ENCODE results near the gene LPP. TPM values are rescaled to one million over a fixed set of nuclear protein-coding genes. Genes with fewer than 3 reads are reported as not detected.
A peak's percentile ranks its signal among the peaks of the same experiment; 100 is the strongest.

Gene LPP
- total and polyA plus RNA-seq, 2 of the 13 experiments (the other 11 are each of a cell fraction or from before 2014, with no cell fraction given): 19.2 to 29.9 TPM

GRCh38 chr3:188772886-188773285, 618.9 kb downstream of the LPP start (continued):
- no peak for TF ChIP-seq FOXA1 (IDR thresholded peaks at IDR 0.05)
- TF ChIP-seq FOXA1 (CRISPR knock-in tag; IDR thresholded peaks at IDR 0.05): peak; percentile 44; the same call in 1 of the 2 replicates
- no peak for TF ChIP-seq NRL (CRISPR knock-in tag; IDR thresholded peaks at IDR 0.05; ENCODE audit: borderline replicate concordance)
- no peak for TF ChIP-seq ZNF816 (CRISPR knock-in tag; IDR thresholded peaks at IDR 0.05; ENCODE audit: borderline replicate concordance)
- TF ChIP-seq FOSL2 (CRISPR knock-in tag; IDR thresholded peaks at IDR 0.05): peak; percentile 81
- no peak for TF ChIP-seq GPBP1L1 (CRISPR knock-in tag; IDR thresholded peaks at IDR 0.05)
- TF ChIP-seq ARID3A (IDR thresholded peaks at IDR 0.05; ENCODE audit: low read depth, low read length): no peak
- no peak for TF ChIP-seq TFDP1 (CRISPR knock-in tag; IDR thresholded peaks at IDR 0.05; ENCODE audit: borderline replicate concordance)
- TF ChIP-seq FOXA3 (CRISPR knock-in tag; IDR thresholded peaks at IDR 0.05): peak; percentile 33; the same call in 1 of the 2 replicates
- TF ChIP-seq SOX5 (CRISPR knock-in tag; IDR thresholded peaks at IDR 0.05; ENCODE audit: borderline replicate concordance): no peak
- TF ChIP-seq GATAD2A (CRISPR knock-in tag; IDR thresholded peaks at IDR 0.05): 0 out of 2 replicates have a peak, but pooled peaks have one; percentile 36
- no peak for TF ChIP-seq RARG (CRISPR knock-in tag; IDR thresholded peaks at IDR 0.05; ENCODE audit: low read depth)
- TF ChIP-seq ZMAT5 (CRISPR knock-in tag; IDR thresholded peaks at IDR 0.05; ENCODE audit: borderline replicate concordance, low read depth): no peak
- no peak for TF ChIP-seq FOXO1 (CRISPR knock-in tag; IDR thresholded peaks at IDR 0.05)
- TF ChIP-seq MIXL1 (CRISPR knock-in tag; IDR thresholded peaks at IDR 0.05): no peak
- TF ChIP-seq ZFP91 (CRISPR knock-in tag; IDR thresholded peaks at IDR 0.05; ENCODE audit: borderline replicate concordance): no peak
- TF ChIP-seq ZBTB39 (CRISPR knock-in tag; IDR thresholded peaks at IDR 0.05): no peak
- TF ChIP-seq GMEB1 (CRISPR knock-in tag; IDR thresholded peaks at IDR 0.05; ENCODE audit: borderline replicate concordance): no peak
- no peak for TF ChIP-seq HOXA3 (CRISPR knock-in tag; IDR thresholded peaks at IDR 0.05)
- TF ChIP-seq EP300 (IDR thresholded peaks at IDR 0.05; ENCODE audit: low read depth in 2 of 2, low read length in 2 of 2): peak in 1 of 2 experiments; percentile 46; a peak in 1 of 4 replicates
- TF ChIP-seq EP300 (CRISPR knock-in tag; IDR thresholded peaks at IDR 0.05; ENCODE audit: borderline replicate concordance): no peak
- TF ChIP-seq ZNF549 (CRISPR knock-in tag; IDR thresholded peaks at IDR 0.05): no peak
